ENCODE measurements around the gene CDC45. TPM values are rescaled to one million over a fixed set of nuclear protein-coding genes. Genes with fewer than 3 reads are reported as not detected.

Gene CDC45
- total RNA-seq, 1 donor = 0.72 TPM

DNA sequence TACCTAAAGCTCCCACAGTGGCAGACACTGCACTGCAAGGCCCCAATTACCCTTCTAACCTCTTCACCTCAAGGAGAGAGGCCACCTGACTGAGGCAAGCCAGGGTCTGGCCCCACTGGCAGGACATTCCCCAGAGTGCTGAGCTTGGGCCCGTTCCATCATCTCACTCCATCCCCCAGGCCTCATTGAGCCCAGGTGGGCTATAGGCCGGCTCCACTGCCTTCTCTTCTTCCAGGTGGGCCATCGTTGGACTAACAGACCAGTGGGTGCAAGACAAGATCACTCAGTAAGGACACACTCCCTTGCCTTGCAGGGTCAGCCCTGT is 19.1 kb downstream of the CDC45 start:
- no peak overlapping the region for H3K4me2 ChIP-seq (ENCODE audit: insufficient read depth, low read length)
- no peaks in the 10 kb centered on the region for H4K20me1 ChIP-seq (ENCODE audit: insufficient read depth, low read length)
- H3K9me3 ChIP-seq (ENCODE audit: low read depth, low read length) = no peaks in the 10 kb centered on the region
- H3K4me3 ChIP-seq (ENCODE audit: insufficient read depth, low read length) = no peak overlapping the region
- no peak for DNase-seq (ENCODE audit: insufficient read length, low spot score, missing footprints)
- no peak overlapping the region for H2AFZ ChIP-seq (ENCODE audit: low read length)
- H3K36me3 ChIP-seq (ENCODE audit: insufficient read depth, low read length) = no peaks in the 10 kb centered on the region
- no peak overlapping the region for H3K27ac ChIP-seq (ENCODE audit: low read depth, low read length)
- H3K4me1 ChIP-seq (ENCODE audit: insufficient read depth, low read length) = peaks cover 10% of the 10 kb centered on the region
- TF ChIP-seq, protein P1, sequence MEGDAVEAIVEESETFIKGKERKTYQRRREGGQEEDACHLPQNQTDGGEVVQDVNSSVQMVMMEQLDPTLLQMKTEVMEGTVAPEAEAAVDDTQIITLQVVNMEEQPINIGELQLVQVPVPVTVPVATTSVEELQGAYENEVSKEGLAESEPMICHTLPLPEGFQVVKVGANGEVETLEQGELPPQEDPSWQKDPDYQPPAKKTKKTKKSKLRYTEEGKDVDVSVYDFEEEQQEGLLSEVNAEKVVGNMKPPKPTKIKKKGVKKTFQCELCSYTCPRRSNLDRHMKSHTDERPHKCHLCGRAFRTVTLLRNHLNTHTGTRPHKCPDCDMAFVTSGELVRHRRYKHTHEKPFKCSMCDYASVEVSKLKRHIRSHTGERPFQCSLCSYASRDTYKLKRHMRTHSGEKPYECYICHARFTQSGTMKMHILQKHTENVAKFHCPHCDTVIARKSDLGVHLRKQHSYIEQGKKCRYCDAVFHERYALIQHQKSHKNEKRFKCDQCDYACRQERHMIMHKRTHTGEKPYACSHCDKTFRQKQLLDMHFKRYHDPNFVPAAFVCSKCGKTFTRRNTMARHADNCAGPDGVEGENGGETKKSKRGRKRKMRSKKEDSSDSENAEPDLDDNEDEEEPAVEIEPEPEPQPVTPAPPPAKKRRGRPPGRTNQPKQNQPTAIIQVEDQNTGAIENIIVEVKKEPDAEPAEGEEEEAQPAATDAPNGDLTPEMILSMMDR (IDR thresholded peaks at IDR 0.05; ENCODE audit: extremely low read depth, low read depth, low read length) = no peak
- H3K79me2 ChIP-seq (ENCODE audit: insufficient read depth, low read length) = no peaks in the 10 kb centered on the region
- H3K27me3 ChIP-seq (ENCODE audit: insufficient read depth, low read length) = no peaks in the 10 kb centered on the region

DNA sequence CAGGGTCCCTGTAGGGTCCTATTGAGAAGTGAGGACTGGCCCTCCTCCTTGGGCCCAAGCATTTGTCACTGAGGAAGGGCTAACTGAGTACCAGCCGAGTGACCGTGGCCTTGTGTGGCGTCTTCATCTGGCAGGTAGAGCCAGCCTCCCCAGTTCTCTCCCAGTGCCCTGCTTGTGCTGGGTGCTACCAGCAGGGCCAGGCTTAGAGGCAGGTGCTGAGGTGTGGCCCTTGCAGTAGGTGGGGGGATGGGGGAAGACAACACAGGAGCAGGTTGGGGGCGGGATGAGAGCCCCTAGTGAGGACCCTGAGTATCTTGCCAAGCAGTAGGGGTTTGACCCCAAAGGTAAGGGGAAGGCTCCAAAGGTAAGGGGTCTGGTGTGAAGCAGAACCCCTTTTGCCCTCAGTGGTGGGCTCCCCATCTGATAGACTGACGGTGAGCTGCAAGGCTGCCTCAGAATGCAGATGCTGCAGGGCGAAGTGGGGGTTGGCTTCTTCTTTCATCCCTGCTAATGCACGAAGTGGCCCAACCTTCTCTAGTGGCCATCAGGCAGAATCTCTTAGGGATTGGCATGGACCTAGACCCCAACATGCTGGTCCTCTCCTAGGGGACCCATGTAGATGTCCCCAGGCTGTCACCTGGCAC is 19.6 kb downstream of the CDC45 start:
- Histone ChIP-seq H3K4me3 (ENCODE audit: insufficient read depth, low read length) (no peak overlapping the region), H3K4me2 (ENCODE audit: insufficient read depth, low read length) (no peak overlapping the region), H3K27me3 (ENCODE audit: insufficient read depth, low read length) (no peaks in the 10 kb centered on the region), H3K27ac (ENCODE audit: low read depth, low read length) (no peak overlapping the region), H2AFZ (ENCODE audit: low read length) (no peak overlapping the region), H4K20me1 (ENCODE audit: insufficient read depth, low read length) (no peaks in the 10 kb centered on the region), H3K36me3 (ENCODE audit: insufficient read depth, low read length) (no peaks in the 10 kb centered on the region), H3K4me1 (ENCODE audit: insufficient read depth, low read length) (peaks cover 10% of the 10 kb centered on the region), H3K9me3 (ENCODE audit: low read depth, low read length) (no peaks in the 10 kb centered on the region), H3K79me2 (ENCODE audit: insufficient read depth, low read length) (no peaks in the 10 kb centered on the region)
- TF ChIP-seq, protein P1 (IDR thresholded peaks at IDR 0.05; ENCODE audit: extremely low read depth, low read depth, low read length) = no peak
- no peak for DNase-seq (ENCODE audit: insufficient read length, low spot score, missing footprints)

DNA sequence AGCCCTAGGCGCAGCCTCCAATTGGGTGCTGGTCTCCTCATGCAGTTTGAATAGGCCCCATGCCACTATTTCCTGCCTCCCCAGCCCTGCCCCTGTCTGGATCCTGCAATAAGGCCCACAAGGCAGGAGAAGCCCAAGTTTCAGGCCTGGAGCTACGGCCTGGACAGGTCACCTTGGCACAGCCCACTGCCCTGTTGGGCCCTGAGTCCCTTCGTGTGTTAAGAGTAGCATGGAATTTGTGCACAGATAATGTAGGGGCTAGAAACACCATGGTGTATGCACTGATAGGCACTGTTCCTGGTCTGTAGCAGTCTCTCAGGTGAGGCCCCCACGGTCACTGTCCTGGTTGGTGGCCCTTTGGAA is 20.1 kb downstream of the CDC45 start:
- H3K4me3 ChIP-seq (ENCODE audit: insufficient read depth, low read length) = no peak overlapping the region
- peaks cover 10% of the 10 kb centered on the region for H3K4me1 ChIP-seq (ENCODE audit: insufficient read depth, low read length)
- H4K20me1 ChIP-seq (ENCODE audit: insufficient read depth, low read length) = no peaks in the 10 kb centered on the region
- H3K27ac ChIP-seq (ENCODE audit: low read depth, low read length) = no peak overlapping the region
- peak; percentile 69 for DNase-seq (ENCODE audit: insufficient read length, low spot score, missing footprints)
- H3K4me2 ChIP-seq (ENCODE audit: insufficient read depth, low read length) = no peak overlapping the region
- TF ChIP-seq, protein P1 (IDR thresholded peaks at IDR 0.05; ENCODE audit: extremely low read depth, low read depth, low read length) = no peak
- H3K9me3 ChIP-seq (ENCODE audit: low read depth, low read length) = no peaks in the 10 kb centered on the region
- H3K79me2 ChIP-seq (ENCODE audit: insufficient read depth, low read length) = no peaks in the 10 kb centered on the region
- H3K27me3 ChIP-seq (ENCODE audit: insufficient read depth, low read length) = no peaks in the 10 kb centered on the region
- no peaks in the 10 kb centered on the region for H3K36me3 ChIP-seq (ENCODE audit: insufficient read depth, low read length)
- no peak overlapping the region for H2AFZ ChIP-seq (ENCODE audit: low read length)

DNA sequence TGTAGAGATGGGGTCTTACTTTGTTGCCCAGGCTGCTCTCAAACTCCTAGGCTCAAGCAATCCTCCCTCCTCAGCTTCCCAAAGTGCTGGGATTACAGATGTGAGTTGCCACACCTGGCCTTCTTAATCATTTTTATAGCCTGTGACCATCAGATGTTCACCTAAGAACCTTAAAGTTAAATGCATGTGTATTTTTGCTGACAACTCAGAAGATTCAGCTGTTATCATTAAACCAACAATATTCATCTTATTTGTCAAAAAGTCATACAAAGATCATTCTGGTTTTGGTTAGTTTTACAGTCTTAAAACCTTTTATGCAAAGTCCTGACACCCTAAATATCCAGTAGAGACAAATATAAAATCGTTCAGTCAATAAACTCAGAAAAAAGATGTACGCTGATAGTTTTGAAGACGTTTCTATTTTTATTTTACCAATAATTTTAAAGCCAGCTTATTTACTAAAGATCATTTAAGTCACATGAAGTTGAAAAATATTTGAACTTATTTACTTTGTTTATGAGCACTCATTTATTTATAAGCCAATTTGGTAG is 22.3 kb downstream of the CDC45 start:
- H3K4me2 ChIP-seq (ENCODE audit: insufficient read depth, low read length) = no peak overlapping the region
- peaks cover 7% of the 10 kb centered on the region for H3K4me1 ChIP-seq (ENCODE audit: insufficient read depth, low read length)
- no peak overlapping the region for H2AFZ ChIP-seq (ENCODE audit: low read length)
- H3K36me3 ChIP-seq (ENCODE audit: insufficient read depth, low read length) = no peaks in the 10 kb centered on the region
- H4K20me1 ChIP-seq (ENCODE audit: insufficient read depth, low read length) = no peaks in the 10 kb centered on the region
- H3K79me2 ChIP-seq (ENCODE audit: insufficient read depth, low read length) = no peaks in the 10 kb centered on the region
- no peaks in the 10 kb centered on the region for H3K27me3 ChIP-seq (ENCODE audit: insufficient read depth, low read length)
- DNase-seq (ENCODE audit: insufficient read length, low spot score, missing footprints) = peak; percentile 17
- TF ChIP-seq, protein P1 (IDR thresholded peaks at IDR 0.05; ENCODE audit: extremely low read depth, low read depth, low read length) = no peak
- no peak overlapping the region for H3K27ac ChIP-seq (ENCODE audit: low read depth, low read length)
- H3K4me3 ChIP-seq (ENCODE audit: insufficient read depth, low read length) = no peak overlapping the region
- no peaks in the 10 kb centered on the region for H3K9me3 ChIP-seq (ENCODE audit: low read depth, low read length)
